Breast epithelium (tissue), 4 donors: ENCODE measurements around the gene KIF1A. TPM values are rescaled to one million over a fixed set of nuclear protein-coding genes. Genes with fewer than 3 reads are reported as not detected.

Source experiments
- DNase-seq, 2 donors: peaks; one replicate each; pipeline ENCODE4 v3.0.0-alpha.2; 2019; ENCODE audit warnings: low spot score in 2 of 2
- H3K27ac ChIP-seq, 2 donors: fragments of 200-600 bp; sonication (generic) in 1 of 2; one replicate each; pipeline ENCODE4 v1.5.1; 2016 to 2019; ENCODE audit warnings: mild to moderate bottlenecking in 1 of 2
- H3K27me3 ChIP-seq, 2 donors: fragments of 200-600 bp; sonication (generic) in 1 of 2; one replicate each; pipeline versions ENCODE4 v1.5.1 to v1.6.0; 2017 to 2019; ENCODE audit warnings: control low read depth in 1 of 2, mild to moderate bottlenecking in 1 of 2
- H3K36me3 ChIP-seq: fragments of 200-600 bp; one replicate; pipeline ENCODE4 v1.5.1; 2019
- H3K4me1 ChIP-seq, 2 donors: fragments of 200-600 bp; sonication (generic); one replicate each; pipeline ENCODE4 v1.5.1; 2016 to 2019; ENCODE audit warnings: control low read depth in 1 of 2
- H3K4me3 ChIP-seq, 3 donors: fragments of 200-600 bp; sonication (generic); 1 replicate in 2 of 3; 2 replicates in 1 of 3; pipeline ENCODE4 v1.5.1; 2016 to 2019; ENCODE audit warnings: mild to moderate bottlenecking in 3 of 3, moderate library complexity in 2 of 3
- H3K9me3 ChIP-seq, 2 donors: fragments of 200-600 bp; sonication (generic) in 1 of 2; one replicate each; pipeline ENCODE4 v1.5.1; 2016 to 2019; ENCODE audit warnings: control low read depth in 1 of 2
- CTCF ChIP-seq, 3 donors: fragments of 450-650 bp; IDR thresholded peaks; one replicate each; pipeline ENCODE4 v1.5.1; 2016 to 2017; ENCODE audit warnings: antibody characterized with exemption in 3 of 3, mild to moderate bottlenecking in 3 of 3, moderate library complexity in 3 of 3
- POLR2A ChIP-seq: fragments of 450-650 bp; IDR thresholded peaks from one replicate; pipeline ENCODE4 v1.6.1; 2016; ENCODE audit warnings: antibody characterized with exemption, mild to moderate bottlenecking, moderate library complexity
- POLR2AphosphoS5 ChIP-seq, 3 donors: sonication (generic); formaldehyde crosslinking; IDR thresholded peaks; one replicate each; pipeline ENCODE4 v1.6.1; 2017; ENCODE audit warnings: antibody characterized with exemption in 3 of 3
- intact Hi-C: fragments of 100-400 bp; cut with DNase I; formaldehyde crosslinking; loops from one replicate; pipeline ENCODE4 v1.15.1; 2023; ENCODE audit warnings: low total_unique reads
- total RNA-seq, 3 donors: library from RNA; depleted of rRNA; stranded (reverse); fragments of >200 nt; gene quantifications; one replicate each; pipeline ENCODE4 v1.1.0, GENCODE V29; 2016

Gene KIF1A
- total RNA-seq, 3 donors from 2014 or later, result under 0.01 to 0.29 TPM; not detected in 1

GRCh38 chr2:240760576-240761246 is 59.3 kb downstream of the KIF1A start:
- no peaks in the 10 kb centered on the region for H3K27me3 ChIP-seq
- H3K27ac ChIP-seq, result no peak overlapping the region
- intact Hi-C loops, result loop anchor here (5.0 kb wide), 1 partner anchor 1568 kb away; no protein-coding TSS in a partner anchor

GRCh38 chr2:240760121-240760520 is 59.9 kb downstream of the KIF1A start:
- intact Hi-C loops, result loop anchor here (5.0 kb wide), 1 partner anchor 1568 kb away; no protein-coding TSS in a partner anchor
- no peaks in the 10 kb centered on the region for H3K27me3 ChIP-seq
- TF ChIP-seq POLR2A (no peak), CTCF (IDR thresholded peaks at IDR 0.05) (no peak), POLR2AphosphoS5 (IDR thresholded peaks at IDR 0.05) (no peak)
- H3K9me3 ChIP-seq, result no peaks in the 10 kb centered on the region
- no peaks in the 10 kb centered on the region for H3K36me3 ChIP-seq
- no peak for DNase-seq
- no peak overlapping the region for H3K27ac ChIP-seq
- no peaks in the 10 kb centered on the region for H3K4me1 ChIP-seq
- no peak overlapping the region for H3K4me3 ChIP-seq

More at GRCh38 chr2:240760576-240761246, 59.3 kb downstream of the KIF1A start:
- TF ChIP-seq CTCF (IDR thresholded peaks at IDR 0.05) (no peak), POLR2AphosphoS5 (IDR thresholded peaks at IDR 0.05) (no peak), POLR2A (no peak)
- Histone ChIP-seq H3K9me3 (no peaks in the 10 kb centered on the region), H3K4me3 (no peak overlapping the region), H3K4me1 (no peaks in the 10 kb centered on the region), H3K36me3 (no peaks in the 10 kb centered on the region)
- no peak for DNase-seq

- Histone ChIP-seq H3K4me1 (no peaks in the 10 kb centered on the region), H3K36me3 (no peaks in the 10 kb centered on the region), H3K27me3 (no peaks in the 10 kb centered on the region), H3K9me3 (no peaks in the 10 kb centered on the region), H3K4me3 (no peak overlapping the region), H3K27ac (no peak overlapping the region)
- no peak for DNase-seq
- no peak for TF ChIP-seq POLR2AphosphoS5 (IDR thresholded peaks at IDR 0.05)
- TF ChIP-seq CTCF (IDR thresholded peaks at IDR 0.05), result no peak
- no peak for TF ChIP-seq POLR2A
- intact Hi-C loops, result no loop called here
Observed at GRCh38 chr2:240759459-240759858, 60.6 kb downstream of the KIF1A start.

- Histone ChIP-seq H3K36me3 (no peaks in the 10 kb centered on the region), H3K4me3 (no peak overlapping the region), H3K4me1 (no peaks in the 10 kb centered on the region), H3K9me3 (no peaks in the 10 kb centered on the region), H3K27ac (no peak overlapping the region), H3K27me3 (no peaks in the 10 kb centered on the region)
- no peak for TF ChIP-seq POLR2A
- TF ChIP-seq CTCF (IDR thresholded peaks at IDR 0.05), result no peak
- no peak for TF ChIP-seq POLR2AphosphoS5 (IDR thresholded peaks at IDR 0.05)
- intact Hi-C loops, result no loop called here
- DNase-seq, result no peak
Observed at GRCh38 chr2:240757086-240757614, 62.9 kb downstream of the KIF1A start.

GRCh38 chr2:240752209-240752608 is 67.8 kb downstream of the KIF1A start:
- Histone ChIP-seq H3K4me1 (no peaks in the 10 kb centered on the region), H3K4me3 (no peak overlapping the region), H3K27me3 (no peaks in the 10 kb centered on the region), H3K36me3 (no peaks in the 10 kb centered on the region), H3K9me3 (no peaks in the 10 kb centered on the region), H3K27ac (no peak overlapping the region)
- no peak for DNase-seq
- intact Hi-C loops, result no loop called here
- TF ChIP-seq POLR2A (no peak), CTCF (IDR thresholded peaks at IDR 0.05) (no peak), POLR2AphosphoS5 (IDR thresholded peaks at IDR 0.05) (no peak)
